Stimulated activated CD4-positive, alpha-beta T cell treated with anti-CD3 and anti-CD28 coated beads, Interleukin-4, amount 100 ng/mL, for 24 hours (primary cell): Measurements from ENCODE around the gene CASK.

ENCODE experiments used
- DNase-seq: peaks from one replicate; pipeline ENCODE4 v3.0.0-alpha.2; 2020

Gene CASK

DNA sequence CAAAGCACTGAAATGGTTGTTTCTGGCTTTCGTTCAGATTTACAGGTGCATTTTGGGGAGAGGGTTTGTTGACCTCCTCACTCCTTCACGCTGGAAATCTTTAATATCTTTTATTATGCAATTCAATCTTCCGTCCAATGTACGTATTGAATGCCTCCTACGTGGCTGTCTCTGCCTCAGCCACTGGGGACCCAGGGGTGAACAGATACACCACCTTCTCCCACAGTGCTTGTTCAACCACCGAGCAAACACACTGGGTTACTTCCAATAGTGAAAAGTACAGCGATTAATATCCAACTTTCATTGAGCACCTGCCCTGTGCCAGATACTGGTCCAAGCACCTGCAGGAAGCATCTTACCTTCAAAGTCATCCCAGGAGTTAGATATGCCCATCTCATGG is 424.2 kb downstream of the CASK start:
- no peak for DNase-seq

DNA sequence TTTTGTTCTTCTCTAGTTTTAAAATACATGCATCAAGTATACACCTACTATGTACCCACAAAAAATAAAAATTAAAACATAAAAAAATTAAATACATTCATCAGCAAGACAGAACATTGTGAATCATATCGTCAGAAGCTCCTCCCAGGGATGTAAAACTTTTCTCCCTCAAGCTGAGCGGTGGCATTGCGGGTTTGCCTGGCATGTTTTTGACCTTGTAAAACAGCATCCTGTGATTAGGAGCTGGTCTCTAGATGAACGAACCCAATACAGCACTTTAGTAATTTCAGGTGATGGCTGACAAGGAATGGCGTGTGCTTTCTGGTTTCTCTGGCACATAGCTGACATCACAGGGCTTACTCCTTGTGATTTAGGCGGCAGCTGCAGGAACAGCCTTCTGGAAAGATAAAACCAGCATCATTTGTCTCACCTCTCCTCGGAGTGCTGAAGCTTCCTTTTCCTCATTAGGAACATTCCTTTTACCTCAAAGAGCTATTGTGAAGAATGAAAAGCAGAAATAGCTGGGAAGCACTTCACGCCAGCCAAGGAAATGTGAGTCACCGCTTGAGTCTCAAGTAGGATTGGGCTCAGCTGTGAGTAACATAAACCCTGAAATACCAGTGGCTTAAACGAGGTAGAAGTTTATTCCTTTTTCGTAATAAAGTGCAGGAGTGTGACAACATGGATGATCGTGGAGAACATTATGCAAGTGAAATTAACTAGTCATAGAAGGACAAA is 431.9 kb downstream of the CASK start:
- no peak for DNase-seq

GRCh38 chrX:41490446-41490845 is 432.9 kb downstream of the CASK start:
- no peak for DNase-seq

GRCh38 chrX:41482154-41482850 is 441.1 kb downstream of the CASK start:
- DNase-seq, result no peak

GRCh38 chrX:41481264-41482109 is 441.9 kb downstream of the CASK start:
- DNase-seq, result peak; percentile 4

GRCh38 chrX:41480508-41481260 is 442.7 kb downstream of the CASK start:
- DNase-seq, result no peak

DNA sequence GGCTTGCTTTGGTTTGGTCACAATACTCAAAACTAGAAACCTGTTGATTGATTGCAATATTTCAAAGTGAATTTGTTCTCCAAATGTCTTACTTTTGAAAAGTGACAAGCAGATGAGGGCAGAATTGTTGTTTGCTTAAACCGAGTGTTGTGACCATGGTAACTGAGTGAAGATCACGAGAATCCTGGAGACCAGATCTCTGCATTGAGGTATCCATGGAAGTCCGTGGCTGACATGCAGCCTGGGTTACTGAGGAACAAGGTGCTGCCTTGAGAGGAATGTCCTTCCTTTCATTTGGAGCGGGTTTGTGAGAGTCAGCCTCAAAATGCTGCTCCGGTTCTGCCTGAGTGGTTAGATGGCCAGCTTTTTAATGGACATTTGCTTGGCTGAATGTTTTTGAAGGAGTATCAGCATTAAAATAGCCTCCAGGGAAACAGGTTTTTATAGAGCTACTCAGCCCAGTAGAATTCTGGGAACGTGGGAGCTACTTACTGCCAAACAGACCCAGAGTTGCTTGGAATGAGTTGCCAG is 444.9 kb downstream of the CASK start:
- DNase-seq, result no peak

GRCh38 chrX:41475591-41476241 is 447.6 kb downstream of the CASK start:
- DNase-seq, result no peak

- no peak for DNase-seq
These were observed 448.2 kb downstream of the CASK start for GRCh38 chrX:41475191-41475590.

DNA sequence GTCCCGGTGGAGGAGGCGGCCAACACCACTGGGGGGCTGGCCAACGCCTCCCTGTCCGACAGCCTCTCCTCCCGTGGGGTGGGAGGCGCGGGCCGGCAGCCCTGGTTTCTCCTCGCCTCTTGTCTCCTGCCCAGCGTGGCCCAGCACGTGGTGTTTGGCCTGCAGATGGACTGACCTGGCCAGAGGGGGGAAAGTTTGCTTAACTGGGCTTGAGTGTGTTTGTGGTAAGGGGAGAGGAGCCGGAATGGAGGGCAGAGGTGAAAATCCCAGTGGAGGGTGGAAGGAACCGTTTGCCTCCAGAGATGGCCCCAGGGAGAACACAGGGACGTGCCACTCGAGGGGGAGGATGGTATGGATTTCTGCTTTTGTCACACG is 448.6 kb downstream of the CASK start:
- DNase-seq, result no peak

- DNase-seq, result no peak
These were observed 449.2 kb downstream of the CASK start for GRCh38 chrX:41473936-41474725.

DNA sequence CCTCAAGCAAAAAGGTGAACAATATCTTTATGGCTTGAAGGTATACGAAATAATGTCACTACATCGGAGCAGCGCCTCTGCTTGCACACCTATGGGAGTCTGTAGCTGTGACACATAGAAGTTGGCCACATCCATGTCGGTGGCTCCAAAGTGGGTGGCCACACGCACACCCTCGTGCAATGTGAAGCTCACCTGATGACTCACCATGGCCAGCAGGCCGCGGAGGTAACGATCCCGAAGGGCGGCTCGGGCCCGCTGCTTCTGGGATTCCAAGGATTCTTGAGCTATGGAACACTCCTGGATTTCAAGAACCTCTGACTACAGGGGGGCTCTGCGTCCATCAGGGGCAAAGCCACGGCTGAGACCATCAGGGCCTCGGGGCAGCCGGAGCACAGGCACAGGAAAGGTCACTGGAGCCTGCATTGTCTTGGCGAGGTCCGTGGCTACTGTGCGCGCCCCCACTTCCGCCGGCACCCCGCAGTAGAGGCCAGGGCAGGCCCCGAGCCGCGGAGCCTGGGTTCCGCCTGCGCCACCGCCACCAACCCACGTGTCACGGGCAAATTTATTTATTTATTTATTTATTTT is 451.0 kb downstream of the CASK start:
- no peak for DNase-seq

DNA sequence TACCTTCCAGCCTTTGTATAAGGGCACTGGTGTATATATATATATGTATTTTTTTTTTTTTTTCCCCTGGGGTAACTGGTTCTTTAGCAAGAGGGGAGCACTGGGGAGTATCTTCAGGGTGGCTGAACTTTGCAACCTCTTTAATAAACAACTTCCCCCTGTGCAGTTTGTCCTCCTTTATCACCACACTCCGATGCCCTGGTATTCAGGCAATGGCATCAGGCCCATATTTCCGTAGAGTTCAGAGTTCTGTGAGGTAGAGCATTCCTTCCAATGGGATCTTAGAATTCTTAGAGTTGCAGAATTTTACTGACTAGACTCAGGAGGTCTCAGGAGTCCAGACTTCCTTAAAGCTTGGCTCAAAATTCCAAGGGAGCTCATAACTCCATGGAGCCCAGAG is 451.6 kb downstream of the CASK start:
- DNase-seq, result no peak

DNA sequence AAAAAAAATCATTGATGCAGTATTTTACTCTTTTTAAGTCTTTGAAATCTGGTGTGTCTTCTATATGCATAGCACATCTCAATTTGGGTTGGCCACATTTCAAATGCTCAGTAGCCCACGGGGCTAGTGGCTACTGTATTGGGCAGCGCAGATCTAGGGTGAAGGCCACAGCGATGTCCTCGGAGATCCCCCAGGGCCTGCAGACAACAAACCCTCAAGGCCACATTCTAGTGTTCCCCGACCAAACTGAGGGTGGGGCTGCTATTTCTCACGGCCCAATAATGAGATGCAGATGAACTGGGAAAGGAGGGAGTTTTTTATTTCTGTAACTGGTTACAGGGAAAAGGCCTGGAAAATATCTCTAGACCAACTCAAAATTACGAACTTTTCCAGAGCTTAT is 452.6 kb downstream of the CASK start:
- no peak for DNase-seq

GRCh38 chrX:41468647-41469323 is 454.6 kb downstream of the CASK start:
- DNase-seq, result no peak
